Fibroblast of pulmonary artery (primary cell): Measurements from ENCODE around the gene DHX29.
A peak's percentile ranks its signal among the peaks of the same experiment; 100 is the strongest.

Experiments
- DNase-seq: peaks from one replicate; pipeline ENCODE4 v3.0.0-alpha.2; 2010; ENCODE audit warnings: low read depth
- H3K4me3 ChIP-seq: replicated peaks from 2 replicates; pipeline ENCODE4 v1.5.1; 2011; ENCODE audit warnings: low read depth, mild to moderate bottlenecking, control low read depth, low read length, moderate library complexity
- CTCF ChIP-seq: IDR thresholded peaks from 2 replicates; pipeline ENCODE4 v1.5.1; 2011; ENCODE audit warnings: mild to moderate bottlenecking, control low read depth, low read length, inconsistent platforms; ENCODE audit errors: missing control alignments

DHX29 gene

GRCh38 chr5:55222092-55222984 lies 85.2 kb downstream of the DHX29 start:
- H3K4me3 ChIP-seq = no peak overlapping the region
- no peak for TF ChIP-seq CTCF
- DNase-seq = no peak

GRCh38 chr5:55220433-55221185 lies 86.9 kb downstream of the DHX29 start:
- H3K4me3 ChIP-seq = peak overlapping the region; percentile 27
- no peak for TF ChIP-seq CTCF
- no peak for DNase-seq

- no peak for DNase-seq
- no peak for TF ChIP-seq CTCF
- no peak overlapping the region for H3K4me3 ChIP-seq
These were observed 87.7 kb downstream of the DHX29 start for GRCh38 chr5:55219770-55220169.

- H3K4me3 ChIP-seq = no peak overlapping the region
- no peak for DNase-seq
- TF ChIP-seq CTCF = no peak
These were observed 88.5 kb downstream of the DHX29 start for GRCh38 chr5:55218967-55219366.

- no peak overlapping the region for H3K4me3 ChIP-seq
- DNase-seq = no peak
- no peak for TF ChIP-seq CTCF
These were observed 96.2 kb downstream of the DHX29 start for GRCh38 chr5:55211184-55211874.
